DND-41 (cell line): ENCODE results near the gene ARL5A.

Experiments used
- EZH2 ChIP-seq: IDR thresholded peaks from 3 replicates; pipeline ENCODE4 v1.6.1; 2012; ENCODE audit warnings: borderline replicate concordance, low read depth, mild to moderate bottlenecking, moderate library complexity, low read length, inconsistent platforms; ENCODE audit not compliant: severe bottlenecking
- TF ChIP-seq, protein P1 (sequence below): IDR thresholded peaks from 2 replicates; pipeline ENCODE4 v1.5.1; 2012; ENCODE audit warnings: borderline replicate concordance, low read length, moderate library complexity, mild to moderate bottlenecking; ENCODE audit not compliant: poor library complexity, severe bottlenecking; ENCODE audit errors: extremely low read depth

DNA sequence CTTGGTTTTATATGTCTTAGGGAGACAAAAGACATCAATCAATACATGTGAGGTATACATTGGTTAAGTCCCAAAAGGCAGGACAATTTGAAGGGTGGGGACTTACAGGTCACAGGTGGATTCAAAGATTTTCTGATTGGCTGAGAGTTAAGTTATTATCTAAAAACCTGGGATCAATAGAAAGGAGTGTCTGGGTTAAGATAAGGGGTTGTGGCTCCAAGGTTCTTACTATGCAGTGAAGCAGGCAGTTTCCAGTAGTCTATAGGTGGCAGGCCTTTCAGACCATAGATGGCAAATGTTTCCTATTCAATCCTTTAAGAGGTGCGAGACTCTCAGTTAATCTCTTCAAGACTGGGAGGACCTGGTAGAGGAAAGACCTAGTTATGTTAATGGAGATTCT, 51.9 kb downstream of the ARL5A start:
- TF ChIP-seq, protein P1, sequence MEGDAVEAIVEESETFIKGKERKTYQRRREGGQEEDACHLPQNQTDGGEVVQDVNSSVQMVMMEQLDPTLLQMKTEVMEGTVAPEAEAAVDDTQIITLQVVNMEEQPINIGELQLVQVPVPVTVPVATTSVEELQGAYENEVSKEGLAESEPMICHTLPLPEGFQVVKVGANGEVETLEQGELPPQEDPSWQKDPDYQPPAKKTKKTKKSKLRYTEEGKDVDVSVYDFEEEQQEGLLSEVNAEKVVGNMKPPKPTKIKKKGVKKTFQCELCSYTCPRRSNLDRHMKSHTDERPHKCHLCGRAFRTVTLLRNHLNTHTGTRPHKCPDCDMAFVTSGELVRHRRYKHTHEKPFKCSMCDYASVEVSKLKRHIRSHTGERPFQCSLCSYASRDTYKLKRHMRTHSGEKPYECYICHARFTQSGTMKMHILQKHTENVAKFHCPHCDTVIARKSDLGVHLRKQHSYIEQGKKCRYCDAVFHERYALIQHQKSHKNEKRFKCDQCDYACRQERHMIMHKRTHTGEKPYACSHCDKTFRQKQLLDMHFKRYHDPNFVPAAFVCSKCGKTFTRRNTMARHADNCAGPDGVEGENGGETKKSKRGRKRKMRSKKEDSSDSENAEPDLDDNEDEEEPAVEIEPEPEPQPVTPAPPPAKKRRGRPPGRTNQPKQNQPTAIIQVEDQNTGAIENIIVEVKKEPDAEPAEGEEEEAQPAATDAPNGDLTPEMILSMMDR, result no peak
- TF ChIP-seq EZH2, result no peak
